ENCODE data around the gene INPP5A. TPM values are rescaled to one million over a fixed set of nuclear protein-coding genes. Genes with fewer than 3 reads are reported as not detected.

Gene INPP5A
- total RNA-seq, 1 experiment from 2014 or later, result 16.6 TPM

GRCh38 chr10:132646443-132647097 lies 109.0 kb downstream of the INPP5A start:
- Mint-ChIP-seq H3K4me1 (ENCODE audit: low read depth, unreplicated experiment) (no peaks in the 10 kb centered on the region), H3K27me3 (ENCODE audit: unreplicated experiment) (no peaks in the 10 kb centered on the region), H3K27ac (ENCODE audit: unreplicated experiment) (no peak overlapping the region), H3K4me3 (ENCODE audit: low read depth, unreplicated experiment) (no peak overlapping the region), H3K36me3 (ENCODE audit: insufficient read depth, unreplicated experiment) (no peaks in the 10 kb centered on the region), H3K9me3 (ENCODE audit: low read depth, unreplicated experiment) (no peaks in the 10 kb centered on the region)
- TF ChIP-seq CTCF (IDR thresholded peaks at IDR 0.05; ENCODE audit: unreplicated experiment), result no peak
- no peak for DNase-seq
- CTCF ChIA-PET, result interaction anchor here (0.7 kb wide), 1 partner anchor 8 kb away, joined by 8 read pairs; no protein-coding TSS in a partner anchor
- BruUV-seq (replicated peaks), result no TSS peak
- intact Hi-C loops (cut with micrococcal nuclease; ENCODE audit: unreplicated experiment), result no loop called here

- H3K27me3 Mint-ChIP-seq (ENCODE audit: unreplicated experiment), result no peaks in the 10 kb centered on the region
- TF ChIP-seq CTCF (IDR thresholded peaks at IDR 0.05; ENCODE audit: unreplicated experiment), result no peak
- peaks cover 1% of the 10 kb centered on the region for H3K36me3 Mint-ChIP-seq (ENCODE audit: insufficient read depth, unreplicated experiment)
- CTCF ChIA-PET, result interaction anchor here (0.7 kb wide), 1 partner anchor 7 kb away, joined by 8 read pairs; no protein-coding TSS in a partner anchor
- no TSS peak for BruUV-seq (replicated peaks)
- intact Hi-C loops (cut with micrococcal nuclease; ENCODE audit: unreplicated experiment), result no loop called here
- no peak for DNase-seq
- no peak overlapping the region for H3K27ac Mint-ChIP-seq (ENCODE audit: unreplicated experiment)
- H3K4me1 Mint-ChIP-seq (ENCODE audit: low read depth, unreplicated experiment), result no peaks in the 10 kb centered on the region
- H3K4me3 Mint-ChIP-seq (ENCODE audit: low read depth, unreplicated experiment), result no peak overlapping the region
- H3K9me3 Mint-ChIP-seq (ENCODE audit: low read depth, unreplicated experiment), result no peaks in the 10 kb centered on the region
Measured at GRCh38 chr10:132647424-132647823, 109.8 kb downstream of the INPP5A start.

- peaks cover 4% of the 10 kb centered on the region for H3K36me3 Mint-ChIP-seq (ENCODE audit: insufficient read depth, unreplicated experiment)
- H3K4me3 Mint-ChIP-seq (ENCODE audit: low read depth, unreplicated experiment), result no peak overlapping the region
- no peaks in the 10 kb centered on the region for H3K27me3 Mint-ChIP-seq (ENCODE audit: unreplicated experiment)
- no peaks in the 10 kb centered on the region for H3K9me3 Mint-ChIP-seq (ENCODE audit: low read depth, unreplicated experiment)
- TF ChIP-seq CTCF (IDR thresholded peaks at IDR 0.05; ENCODE audit: unreplicated experiment), result no peak
- CTCF ChIA-PET, result no interaction called here
- intact Hi-C loops (cut with micrococcal nuclease; ENCODE audit: unreplicated experiment), result no loop called here
- no peaks in the 10 kb centered on the region for H3K4me1 Mint-ChIP-seq (ENCODE audit: low read depth, unreplicated experiment)
- DNase-seq, result no peak
- BruUV-seq (replicated peaks), result no TSS peak
- H3K27ac Mint-ChIP-seq (ENCODE audit: unreplicated experiment), result no peak overlapping the region
Measured at GRCh38 chr10:132648072-132648850, 110.7 kb downstream of the INPP5A start.

GRCh38 chr10:132648851-132649528 lies 111.4 kb downstream of the INPP5A start:
- Mint-ChIP-seq H3K4me1 (ENCODE audit: low read depth, unreplicated experiment) (no peaks in the 10 kb centered on the region), H3K27ac (ENCODE audit: unreplicated experiment) (no peak overlapping the region), H3K4me3 (ENCODE audit: low read depth, unreplicated experiment) (no peak overlapping the region), H3K9me3 (ENCODE audit: low read depth, unreplicated experiment) (no peaks in the 10 kb centered on the region), H3K36me3 (ENCODE audit: insufficient read depth, unreplicated experiment) (peaks cover 4% of the 10 kb centered on the region), H3K27me3 (ENCODE audit: unreplicated experiment) (no peaks in the 10 kb centered on the region)
- no peak for DNase-seq
- CTCF ChIA-PET, result no interaction called here
- TF ChIP-seq CTCF (IDR thresholded peaks at IDR 0.05; ENCODE audit: unreplicated experiment), result no peak
- no TSS peak for BruUV-seq (replicated peaks)
- intact Hi-C loops (cut with micrococcal nuclease; ENCODE audit: unreplicated experiment), result no loop called here

All from Calu3 (cell line).